HT-29 (cell line): ENCODE results near the gene TMEM94. TPM values are rescaled to one million over a fixed set of nuclear protein-coding genes. Genes with fewer than 3 reads are reported as not detected.

Source experiments
- DNase-seq: peaks from one replicate; pipeline ENCODE4 v3.0.0-alpha.2; 2015; ENCODE audit warnings: low spot score
- total RNA-seq: library from RNA; depleted of rRNA; stranded (reverse); fragments of >200 nt; shearing (Covaris generic); gene quantifications from 2 replicates; pipeline ENCODE4 v1.2.3, GENCODE V29; 2014

Gene TMEM94
- total RNA-seq, 1 experiment from 2014 or later, result 50.5 TPM

GRCh38 chr17:75524970-75525805 is 68.8 kb downstream of the TMEM94 start, which contains the start of gene LLGL2:
Gene LLGL2 (plus strand): TSS chr17:75525697. CDS start chr17:75543427, 17,730 bp downstream.
- DNase-seq, result peak; percentile 94

GRCh38 chr17:75525806-75526554 is 69.5 kb downstream of the TMEM94 start:
- peak; percentile 66 for DNase-seq

GRCh38 chr17:75526555-75527270 is 70.3 kb downstream of the TMEM94 start:
- peak; percentile 52 for DNase-seq

- DNase-seq, result no peak
Observed at GRCh38 chr17:75530837-75531720, 74.6 kb downstream of the TMEM94 start.

- DNase-seq, result no peak
Observed at GRCh38 chr17:75531721-75532072, 75.3 kb downstream of the TMEM94 start.

- no peak for DNase-seq
Observed at GRCh38 chr17:75535119-75535537, 78.7 kb downstream of the TMEM94 start.

- DNase-seq, result no peak
Observed at GRCh38 chr17:75535871-75536270, 79.4 kb downstream of the TMEM94 start.

GRCh38 chr17:75536366-75536765 is 79.9 kb downstream of the TMEM94 start:
- no peak for DNase-seq

- no peak for DNase-seq
Observed at GRCh38 chr17:75539967-75540729, 83.7 kb downstream of the TMEM94 start.

GRCh38 chr17:75540923-75541503 is 84.6 kb downstream of the TMEM94 start:
- no peak for DNase-seq

GRCh38 chr17:75542229-75542628 is 85.8 kb downstream of the TMEM94 start:
- no peak for DNase-seq

- DNase-seq, result no peak
Observed at GRCh38 chr17:75542728-75543336, 86.4 kb downstream of the TMEM94 start.

- DNase-seq, result no peak
Observed at GRCh38 chr17:75544250-75544649, 87.8 kb downstream of the TMEM94 start.

- DNase-seq, result no peak
Observed at GRCh38 chr17:75546181-75546580, 89.7 kb downstream of the TMEM94 start.

- DNase-seq, result no peak
Observed at GRCh38 chr17:75547091-75547490, 90.7 kb downstream of the TMEM94 start.

- no peak for DNase-seq
Observed at GRCh38 chr17:75548813-75549212, 92.4 kb downstream of the TMEM94 start.
